ENCODE results near the gene ERRFI1. TPM values are rescaled to one million over a fixed set of nuclear protein-coding genes. Genes with fewer than 3 reads are reported as not detected.

The ERRFI1 gene
- total RNA-seq, 2 experiments from 2014 or later = not detected

GRCh38 chr1:8017495-8018197 lies 8.5 kb downstream of the ERRFI1 start:
- intact Hi-C loops (cut with micrococcal nuclease; ENCODE audit: unreplicated experiment) = no loop called here
- no peak overlapping the region for H3K4me2 ChIP-seq (ENCODE audit: low read length)

GRCh38 chr1:8016895-8017241 lies 9.2 kb downstream of the ERRFI1 start:
- Histone ChIP-seq H3K27ac (ENCODE audit: low read depth, low read length, poor library complexity, severe bottlenecking) (no peak overlapping the region), H3K9me2 (ENCODE audit: insufficient read depth, low read length) (no peaks in the 10 kb centered on the region), H3K36me3 (ENCODE audit: insufficient read depth, low read length) (no peaks in the 10 kb centered on the region), H3K4me3 (ENCODE audit: low read depth, low read length, poor library complexity, severe bottlenecking) (no peak overlapping the region), H3K4me2 (ENCODE audit: low read length) (no peak overlapping the region), H3K9me3 (ENCODE audit: low read length) (no peaks in the 10 kb centered on the region), H3K79me2 (ENCODE audit: insufficient read depth, low read depth, low read length) (no peaks in the 10 kb centered on the region), H3K4me1 (ENCODE audit: insufficient read depth, low read length, poor library complexity, severe bottlenecking) (no peaks in the 10 kb centered on the region), H2AFZ (ENCODE audit: low read length) (no peak overlapping the region), H4K20me1 (ENCODE audit: insufficient read depth, low read length) (no peaks in the 10 kb centered on the region)
- no TSS peak for BruUV-seq (replicated peaks)
- TF ChIP-seq CTCF (conservative IDR thresholded peaks at IDR 0.05; ENCODE audit: low read length) (no peak; the same call in 1 of the 2 replicates), EZH2phosphoT487 (IDR thresholded peaks at IDR 0.05; ENCODE audit: borderline replicate concordance, low read depth, low read length) (no peak)
- POLR2A ChIA-PET = interaction anchor here (0.6 to 0.7 kb wide), 3 partner anchors 31 to 739 kb away, joined by 4 to 9 read pairs (median 5); no protein-coding TSS in a partner anchor
- CTCF ChIA-PET (ENCODE audit: unreplicated experiment) = no interaction called here
- no peak for DNase-seq (ENCODE audit: low spot score)
- intact Hi-C loops (cut with micrococcal nuclease; ENCODE audit: unreplicated experiment) = no loop called here

More at GRCh38 chr1:8017495-8018197, 8.5 kb downstream of the ERRFI1 start:
- Histone ChIP-seq H2AFZ (ENCODE audit: low read length) (no peak overlapping the region), H3K4me3 (ENCODE audit: low read depth, low read length, poor library complexity, severe bottlenecking) (no peak overlapping the region), H4K20me1 (ENCODE audit: insufficient read depth, low read length) (no peaks in the 10 kb centered on the region), H3K36me3 (ENCODE audit: insufficient read depth, low read length) (no peaks in the 10 kb centered on the region), H3K4me1 (ENCODE audit: insufficient read depth, low read length, poor library complexity, severe bottlenecking) (no peaks in the 10 kb centered on the region), H3K27ac (ENCODE audit: low read depth, low read length, poor library complexity, severe bottlenecking) (no peak overlapping the region), H3K9me3 (ENCODE audit: low read length) (no peaks in the 10 kb centered on the region), H3K9me2 (ENCODE audit: insufficient read depth, low read length) (no peaks in the 10 kb centered on the region), H3K79me2 (ENCODE audit: insufficient read depth, low read depth, low read length) (no peaks in the 10 kb centered on the region)
- ChIA-PET POLR2A (interaction anchor here (0.6 to 0.7 kb wide), 2 partner anchors 32 to 55 kb away, joined by 4 to 9 read pairs; no protein-coding TSS in a partner anchor), CTCF (ENCODE audit: unreplicated experiment) (no interaction called here)
- DNase-seq (ENCODE audit: low spot score) = no peak
- no peak for TF ChIP-seq EZH2phosphoT487 (IDR thresholded peaks at IDR 0.05; ENCODE audit: borderline replicate concordance, low read depth, low read length)
- TF ChIP-seq CTCF (conservative IDR thresholded peaks at IDR 0.05; ENCODE audit: low read length) = no peak
- BruUV-seq (replicated peaks) = no TSS peak

GRCh38 chr1:8016210-8016894 lies 9.8 kb downstream of the ERRFI1 start:
- intact Hi-C loops (cut with micrococcal nuclease; ENCODE audit: unreplicated experiment) = no loop called here
- H3K4me2 ChIP-seq (ENCODE audit: low read length) = no peak overlapping the region
- H2AFZ ChIP-seq (ENCODE audit: low read length) = no peak overlapping the region
- POLR2A ChIA-PET = interaction anchor here (0.6 to 0.7 kb wide), 2 partner anchors 53 to 739 kb away, joined by 5 to 9 read pairs; no protein-coding TSS in a partner anchor
- CTCF ChIA-PET (ENCODE audit: unreplicated experiment) = no interaction called here
- H3K9me3 ChIP-seq (ENCODE audit: low read length) = no peaks in the 10 kb centered on the region
- no peak for DNase-seq (ENCODE audit: low spot score)
- no peaks in the 10 kb centered on the region for H3K9me2 ChIP-seq (ENCODE audit: insufficient read depth, low read length)
- no peaks in the 10 kb centered on the region for H3K4me1 ChIP-seq (ENCODE audit: insufficient read depth, low read length, poor library complexity, severe bottlenecking)
- H3K4me3 ChIP-seq (ENCODE audit: low read depth, low read length, poor library complexity, severe bottlenecking) = no peak overlapping the region
- H3K27ac ChIP-seq (ENCODE audit: low read depth, low read length, poor library complexity, severe bottlenecking) = no peak overlapping the region
- TF ChIP-seq CTCF (conservative IDR thresholded peaks at IDR 0.05; ENCODE audit: low read length) (peak; percentile 58), EZH2phosphoT487 (IDR thresholded peaks at IDR 0.05; ENCODE audit: borderline replicate concordance, low read depth, low read length) (no peak)
- BruUV-seq (replicated peaks) = no TSS peak
- H4K20me1 ChIP-seq (ENCODE audit: insufficient read depth, low read length) = no peaks in the 10 kb centered on the region
- no peaks in the 10 kb centered on the region for H3K36me3 ChIP-seq (ENCODE audit: insufficient read depth, low read length)
- H3K79me2 ChIP-seq (ENCODE audit: insufficient read depth, low read depth, low read length) = no peaks in the 10 kb centered on the region
